C1 segment of cervical spinal cord (tissue), 14 donors: ENCODE results near the gene RASD2.

Experiments used
- DNase-seq, 14 donors: peaks; one replicate each; lab custom pipeline; 2025; lab: John Stamatoyannopoulos, UW

RASD2 gene

DNA sequence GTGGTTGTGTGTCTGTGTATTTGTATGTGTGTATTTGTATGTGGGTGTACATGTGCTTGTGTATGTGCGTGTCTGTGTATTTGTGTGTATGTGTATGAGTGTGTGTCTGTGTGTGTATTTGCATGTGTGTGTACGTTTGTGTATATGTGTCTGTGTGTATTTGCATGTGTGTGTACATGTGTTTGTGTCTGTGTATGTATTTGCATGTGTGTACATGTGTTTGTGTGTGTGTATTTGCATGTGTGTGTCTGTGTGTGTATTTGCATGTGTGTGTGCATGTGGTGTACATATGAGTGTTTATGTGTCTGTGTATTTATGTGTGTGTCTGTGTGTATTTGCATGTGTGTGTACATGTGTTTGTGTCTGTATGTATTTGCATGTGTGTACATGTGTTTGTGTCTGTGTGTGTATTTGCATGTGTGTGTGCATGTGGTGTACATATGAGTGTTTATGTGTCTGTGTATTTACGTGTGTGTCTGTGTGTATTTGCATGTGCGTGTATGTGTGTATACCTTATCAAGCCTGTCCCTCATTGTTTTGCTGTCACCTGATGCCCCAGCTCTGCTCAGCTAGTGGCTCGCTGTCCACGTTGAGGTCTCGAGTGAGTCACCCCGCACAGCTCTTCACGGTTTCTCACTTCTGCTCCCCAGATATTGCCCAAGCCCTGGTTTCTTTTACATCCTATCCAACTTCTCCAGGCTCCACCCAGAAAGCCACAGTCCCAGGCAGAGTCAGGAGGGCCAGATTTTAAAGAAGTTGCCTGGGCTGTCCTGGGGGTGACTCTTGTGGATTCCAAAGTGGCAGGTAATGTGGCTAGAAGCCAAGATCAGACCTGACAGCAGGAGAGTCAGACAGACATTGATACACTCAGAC is 61.3 kb downstream of the RASD2 start:
- DNase-seq = no peak
